ENCODE data around the gene ZNF653. TPM values are rescaled to one million over a fixed set of nuclear protein-coding genes. Genes with fewer than 3 reads are reported as not detected.

Gene ZNF653
- total and polyA plus RNA-seq, 4 donors, result 5.8 to 21.4 (median 16.0) TPM

GRCh38 chr19:11499890-11500420 is 5.7 kb downstream of the ZNF653 start:
- H3K36me3 ChIP-seq (ENCODE audit: control insufficient read depth, insufficient read depth, low read length), result peaks cover 64% of the 10 kb centered on the region
- H3K27me3 ChIP-seq (ENCODE audit: control insufficient read depth, insufficient read depth, low read length), result no peaks in the 10 kb centered on the region
- DNase-seq (ENCODE audit: low read depth in 4 of 6, low spot score in 6 of 6), result no peak
- no peak overlapping the region for H3K4me3 ChIP-seq (ENCODE audit: low read depth, low read length)
- no peaks in the 10 kb centered on the region for H3K9me3 ChIP-seq (ENCODE audit: control insufficient read depth, insufficient read depth, low read length)
- H3K27ac ChIP-seq (ENCODE audit: low read depth, low read length), result no peak overlapping the region
- H3K4me1 ChIP-seq (ENCODE audit: control insufficient read depth, insufficient read depth, low read length), result peaks cover 6% of the 10 kb centered on the region
- WGBS (ENCODE audit: insufficient coverage), result 87% methylated on average over 7 of the region's 7 CpGs

DNA sequence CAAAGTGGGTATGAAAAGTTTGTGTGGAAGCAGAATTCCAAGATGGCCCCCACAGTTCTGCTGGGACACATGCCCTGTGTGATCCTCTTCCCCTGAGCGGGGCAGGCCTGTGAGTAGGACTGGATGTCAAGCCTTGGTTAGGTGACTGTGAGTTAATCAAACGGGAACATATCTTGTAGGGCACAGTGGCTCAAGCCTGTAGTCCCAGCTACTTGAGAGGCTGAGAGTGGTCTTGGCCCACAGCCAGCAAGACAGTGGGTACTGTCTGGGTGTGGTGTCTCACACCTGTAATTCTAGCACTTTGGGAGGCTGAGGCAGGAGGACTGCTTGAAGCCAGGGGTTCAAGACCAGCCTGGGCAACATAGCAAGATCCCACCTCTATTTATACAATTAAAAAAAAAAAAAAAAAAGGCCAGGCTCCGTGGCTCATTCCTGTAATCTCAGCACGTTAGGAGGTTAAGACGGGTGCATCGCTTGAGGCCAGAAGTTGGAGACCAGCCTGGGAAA is 6.4 kb downstream of the ZNF653 start:
- WGBS (ENCODE audit: insufficient coverage), result 90% methylated on average over 1 of the region's 6 CpGs
- Histone ChIP-seq H3K9me3 (ENCODE audit: control insufficient read depth, insufficient read depth, low read length) (no peaks in the 10 kb centered on the region), H3K4me1 (ENCODE audit: control insufficient read depth, insufficient read depth, low read length) (peaks cover 3% of the 10 kb centered on the region), H3K27me3 (ENCODE audit: control insufficient read depth, insufficient read depth, low read length) (no peaks in the 10 kb centered on the region), H3K27ac (ENCODE audit: low read depth, low read length) (no peak overlapping the region), H3K36me3 (ENCODE audit: control insufficient read depth, insufficient read depth, low read length) (peaks cover 70% of the 10 kb centered on the region), H3K4me3 (ENCODE audit: low read depth, low read length) (no peak overlapping the region)
- DNase-seq (ENCODE audit: low read depth in 4 of 6, low spot score in 6 of 6), result no peak

DNA sequence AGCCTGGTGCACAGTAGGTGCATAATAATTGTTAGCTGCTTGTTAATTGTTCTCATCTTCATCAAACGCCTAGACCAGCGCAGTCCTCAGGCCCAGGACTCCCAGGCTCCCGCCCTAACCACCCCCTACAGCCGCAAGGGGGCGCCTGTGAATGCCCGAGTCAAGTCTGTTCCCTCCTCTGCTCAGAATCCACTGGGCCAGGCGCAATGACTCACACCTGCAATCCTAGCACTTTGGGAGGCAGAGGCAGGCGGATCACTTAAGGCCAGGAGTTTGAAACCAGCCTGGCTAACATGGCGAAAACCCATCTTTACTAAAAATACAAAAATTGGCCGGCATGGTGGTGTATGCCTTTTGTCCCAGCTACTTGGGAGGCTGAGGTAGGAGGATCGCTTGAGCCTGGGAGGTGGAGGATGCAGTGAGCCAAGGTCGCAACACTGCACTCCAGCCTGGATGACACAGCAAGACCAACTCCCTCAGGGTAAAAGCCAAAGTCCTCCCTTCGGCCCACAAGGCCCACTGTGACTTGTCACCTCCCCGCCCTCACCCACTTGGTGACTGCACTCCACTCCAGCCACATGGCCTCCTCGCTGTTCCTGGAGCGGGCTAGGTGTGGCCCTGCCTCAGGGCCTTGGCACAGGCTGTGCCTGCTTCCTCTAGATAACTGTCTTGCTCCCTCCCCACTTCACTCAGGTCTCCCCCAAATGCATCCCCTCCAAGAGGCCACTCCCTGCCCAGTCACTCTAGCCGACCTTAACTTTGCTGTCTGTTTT is 9.1 kb downstream of the ZNF653 start:
- Histone ChIP-seq H3K4me1 (ENCODE audit: control insufficient read depth, insufficient read depth, low read length) (no peaks in the 10 kb centered on the region), H3K9me3 (ENCODE audit: control insufficient read depth, insufficient read depth, low read length) (no peaks in the 10 kb centered on the region), H3K36me3 (ENCODE audit: control insufficient read depth, insufficient read depth, low read length) (peaks cover 73% of the 10 kb centered on the region), H3K4me3 (ENCODE audit: low read depth, low read length) (no peak overlapping the region), H3K27me3 (ENCODE audit: control insufficient read depth, insufficient read depth, low read length) (no peaks in the 10 kb centered on the region), H3K27ac (ENCODE audit: low read depth, low read length) (no peak overlapping the region)
- 53% methylated on average over 12 of the region's 17 CpGs for WGBS (ENCODE audit: insufficient coverage)
- peak in 2 of 6 donors; percentile 41 to 44 for DNase-seq (ENCODE audit: low read depth in 4 of 6, low spot score in 6 of 6)

GRCh38 chr19:11495885-11496284 is 9.8 kb downstream of the ZNF653 start:
- no peaks in the 10 kb centered on the region for H3K4me1 ChIP-seq (ENCODE audit: control insufficient read depth, insufficient read depth, low read length)
- H3K9me3 ChIP-seq (ENCODE audit: control insufficient read depth, insufficient read depth, low read length), result no peaks in the 10 kb centered on the region
- no peak for DNase-seq (ENCODE audit: low read depth in 4 of 6, low spot score in 6 of 6)
- no peak overlapping the region for H3K27ac ChIP-seq (ENCODE audit: low read depth, low read length)
- no peak overlapping the region for H3K4me3 ChIP-seq (ENCODE audit: low read depth, low read length)
- peaks cover 71% of the 10 kb centered on the region for H3K36me3 ChIP-seq (ENCODE audit: control insufficient read depth, insufficient read depth, low read length)
- no peaks in the 10 kb centered on the region for H3K27me3 ChIP-seq (ENCODE audit: control insufficient read depth, insufficient read depth, low read length)
- 97% methylated on average over 22 of the region's 22 CpGs for WGBS (ENCODE audit: insufficient coverage)

DNA sequence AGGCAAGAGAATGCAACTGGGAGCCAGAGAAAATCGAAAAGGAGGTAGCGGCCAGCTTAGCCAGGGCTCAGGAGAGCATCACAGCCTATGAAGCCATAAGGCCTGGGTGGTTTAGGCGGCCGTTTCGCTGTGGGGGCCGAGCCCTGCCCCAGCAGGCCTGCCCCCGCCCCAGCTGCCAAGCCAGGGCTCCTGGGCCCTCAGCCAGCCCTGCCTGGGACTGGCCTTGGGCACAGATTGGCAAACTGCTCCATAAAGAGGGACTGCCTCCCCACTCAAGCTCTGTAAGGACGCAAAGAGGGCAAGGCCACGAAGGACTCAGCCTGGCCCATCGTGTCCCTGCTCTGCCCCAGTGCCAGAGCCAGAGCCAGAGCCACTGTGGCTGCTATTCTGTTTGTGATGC is 10.2 kb downstream of the ZNF653 start:
- 91% methylated on average over 10 of the region's 10 CpGs for WGBS (ENCODE audit: insufficient coverage)
- no peaks in the 10 kb centered on the region for H3K9me3 ChIP-seq (ENCODE audit: control insufficient read depth, insufficient read depth, low read length)
- no peaks in the 10 kb centered on the region for H3K27me3 ChIP-seq (ENCODE audit: control insufficient read depth, insufficient read depth, low read length)
- H3K27ac ChIP-seq (ENCODE audit: low read depth, low read length), result no peak overlapping the region
- no peak for DNase-seq (ENCODE audit: low read depth in 4 of 6, low spot score in 6 of 6)
- peaks cover 73% of the 10 kb centered on the region for H3K36me3 ChIP-seq (ENCODE audit: control insufficient read depth, insufficient read depth, low read length)
- no peaks in the 10 kb centered on the region for H3K4me1 ChIP-seq (ENCODE audit: control insufficient read depth, insufficient read depth, low read length)
- H3K4me3 ChIP-seq (ENCODE audit: low read depth, low read length), result no peak overlapping the region

GRCh38 chr19:11494634-11495285 is 10.9 kb downstream of the ZNF653 start:
- peaks cover 76% of the 10 kb centered on the region for H3K36me3 ChIP-seq (ENCODE audit: control insufficient read depth, insufficient read depth, low read length)
- no peak overlapping the region for H3K27ac ChIP-seq (ENCODE audit: low read depth, low read length)
- H3K4me3 ChIP-seq (ENCODE audit: low read depth, low read length), result no peak overlapping the region
- WGBS (ENCODE audit: insufficient coverage), result 87% methylated on average over 18 of the region's 27 CpGs
- no peaks in the 10 kb centered on the region for H3K27me3 ChIP-seq (ENCODE audit: control insufficient read depth, insufficient read depth, low read length)
- H3K4me1 ChIP-seq (ENCODE audit: control insufficient read depth, insufficient read depth, low read length), result no peaks in the 10 kb centered on the region
- no peak for DNase-seq (ENCODE audit: low read depth in 4 of 6, low spot score in 6 of 6)
- no peaks in the 10 kb centered on the region for H3K9me3 ChIP-seq (ENCODE audit: control insufficient read depth, insufficient read depth, low read length)

DNA sequence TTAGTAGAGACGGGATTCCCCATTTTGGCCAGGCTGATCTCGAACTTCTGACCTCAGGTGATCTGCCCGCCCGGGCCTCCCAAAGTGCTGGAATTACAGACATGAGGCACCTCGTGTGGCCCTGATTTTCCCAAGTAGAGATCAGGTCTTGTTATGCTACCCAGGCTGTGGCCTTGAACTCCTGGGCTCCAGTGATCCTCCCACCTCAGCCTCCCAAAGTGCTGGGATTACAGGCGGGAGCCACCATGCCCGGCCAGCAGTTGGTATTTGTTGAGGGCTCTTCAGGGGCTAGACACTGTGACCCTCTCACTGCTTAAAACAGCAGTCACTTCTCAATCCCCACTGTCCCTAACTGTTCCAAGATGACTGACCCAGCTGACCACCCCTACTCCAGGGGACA is 16.3 kb downstream of the ZNF653 start:
- H3K4me1 ChIP-seq (ENCODE audit: control insufficient read depth, insufficient read depth, low read length), result no peaks in the 10 kb centered on the region
- DNase-seq (ENCODE audit: low read depth in 4 of 6, low spot score in 6 of 6), result no peak
- no peaks in the 10 kb centered on the region for H3K27me3 ChIP-seq (ENCODE audit: control insufficient read depth, insufficient read depth, low read length)
- no peak overlapping the region for H3K27ac ChIP-seq (ENCODE audit: low read depth, low read length)
- H3K36me3 ChIP-seq (ENCODE audit: control insufficient read depth, insufficient read depth, low read length), result peaks cover 75% of the 10 kb centered on the region
- no peaks in the 10 kb centered on the region for H3K9me3 ChIP-seq (ENCODE audit: control insufficient read depth, insufficient read depth, low read length)
- WGBS (ENCODE audit: insufficient coverage), result 98% methylated on average over 7 of the region's 7 CpGs
- H3K4me3 ChIP-seq (ENCODE audit: low read depth, low read length), result no peak overlapping the region

DNA sequence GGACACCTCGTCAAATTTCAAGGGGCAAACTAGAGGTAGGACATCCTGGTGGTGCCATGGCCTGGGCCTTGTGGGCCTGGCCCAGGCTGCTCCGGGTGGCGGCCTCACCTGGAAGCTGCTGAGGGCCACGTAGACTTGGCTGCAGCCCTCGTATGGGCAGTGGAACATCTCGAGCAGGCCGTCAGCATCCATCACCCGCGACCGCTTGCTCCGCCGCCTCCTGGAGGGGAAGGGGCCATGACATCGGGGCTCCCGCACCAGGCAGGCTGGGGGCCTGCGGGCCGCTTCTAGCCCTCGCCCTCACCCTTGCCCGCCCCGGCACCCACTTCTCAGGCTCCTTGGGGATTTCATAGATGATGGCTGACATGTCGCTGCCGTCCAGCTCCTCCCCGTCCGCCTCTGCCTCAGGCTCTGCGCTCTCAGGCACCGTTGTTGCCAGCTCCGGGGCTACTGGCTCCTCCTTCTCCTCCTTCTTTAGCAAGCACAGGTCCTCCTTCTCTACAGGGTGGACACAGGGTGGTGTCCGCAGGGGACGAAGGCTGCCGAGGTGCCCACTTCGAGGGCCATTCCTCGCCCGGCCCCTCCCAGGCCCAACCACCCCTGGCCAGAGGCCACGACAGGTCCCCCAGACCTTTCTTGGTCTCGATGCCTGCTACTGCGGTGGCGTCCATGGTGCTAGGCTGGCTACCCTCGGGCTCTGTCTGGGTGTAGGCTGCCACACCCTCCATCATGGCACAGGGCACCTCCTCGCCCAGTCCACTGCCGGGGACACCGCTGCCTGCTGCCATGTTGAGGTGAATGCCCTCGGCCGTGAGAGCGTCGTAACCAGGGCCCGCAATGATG is 18.8 kb downstream of the ZNF653 start:
- peaks cover 66% of the 10 kb centered on the region for H3K36me3 ChIP-seq (ENCODE audit: control insufficient read depth, insufficient read depth, low read length)
- no peaks in the 10 kb centered on the region for H3K9me3 ChIP-seq (ENCODE audit: control insufficient read depth, insufficient read depth, low read length)
- peaks cover 14% of the 10 kb centered on the region for H3K4me1 ChIP-seq (ENCODE audit: control insufficient read depth, insufficient read depth, low read length)
- no peak for DNase-seq (ENCODE audit: low read depth in 4 of 6, low spot score in 6 of 6)
- WGBS (ENCODE audit: insufficient coverage), result 92% methylated on average over 45 of the region's 45 CpGs
- peaks cover 4% of the 10 kb centered on the region for H3K27me3 ChIP-seq (ENCODE audit: control insufficient read depth, insufficient read depth, low read length)
- no peak overlapping the region for H3K27ac ChIP-seq (ENCODE audit: low read depth, low read length)
- H3K4me3 ChIP-seq (ENCODE audit: low read depth, low read length), result no peak overlapping the region

DNA sequence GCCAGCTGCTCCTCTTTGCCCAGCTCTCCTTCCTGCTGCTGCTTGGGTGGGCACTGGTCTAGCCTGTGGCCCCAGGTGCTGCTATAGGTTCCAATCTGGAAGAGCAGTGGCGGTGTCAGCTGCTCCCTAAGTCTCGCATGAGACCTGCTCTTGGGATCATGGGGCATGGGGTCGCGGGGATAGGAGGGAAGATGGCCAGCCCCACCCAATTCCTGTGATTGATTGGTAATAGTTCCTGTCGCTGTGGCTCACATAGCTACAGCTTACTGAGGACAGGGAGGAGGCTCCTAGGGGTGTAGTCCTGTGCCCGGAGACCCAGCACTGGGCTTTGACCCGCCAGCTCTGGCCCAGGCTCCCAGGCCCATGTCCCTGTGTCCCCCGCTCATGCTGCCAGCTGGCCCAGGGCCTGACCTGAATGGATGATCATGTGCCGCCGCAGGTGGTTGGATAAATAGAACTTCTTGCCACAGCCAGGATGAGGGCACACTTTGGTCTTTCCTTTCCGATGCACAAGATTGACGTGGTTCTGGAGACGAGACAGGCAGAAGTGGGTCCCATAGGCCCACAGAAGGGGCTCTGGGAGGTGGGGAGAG is 20.3 kb downstream of the ZNF653 start:
- H3K9me3 ChIP-seq (ENCODE audit: control insufficient read depth, insufficient read depth, low read length), result no peaks in the 10 kb centered on the region
- peaks cover 10% of the 10 kb centered on the region for H3K27me3 ChIP-seq (ENCODE audit: control insufficient read depth, insufficient read depth, low read length)
- H3K27ac ChIP-seq (ENCODE audit: low read depth, low read length), result no peak overlapping the region
- H3K4me3 ChIP-seq (ENCODE audit: low read depth, low read length), result no peak overlapping the region
- H3K4me1 ChIP-seq (ENCODE audit: control insufficient read depth, insufficient read depth, low read length), result peaks cover 24% of the 10 kb centered on the region
- 86% methylated on average over 13 of the region's 13 CpGs for WGBS (ENCODE audit: insufficient coverage)
- no peak for DNase-seq (ENCODE audit: low read depth in 4 of 6, low spot score in 6 of 6)
- peaks cover 56% of the 10 kb centered on the region for H3K36me3 ChIP-seq (ENCODE audit: control insufficient read depth, insufficient read depth, low read length)

Measured in spinal cord (tissue), 10 donors.